OCI-LY1 (cell line): ENCODE results near the gene ZMYND10.

Experiments
- H2AFZ ChIP-seq: fragments of 200-600 bp; sonication (generic), shearing (Covaris generic); 2 replicates; pipeline ENCODE4 v1.6.0; 2014; ENCODE audit warnings: antibody characterized with exemption, mild to moderate bottlenecking, low read length
- H3F3A ChIP-seq: fragments of 200-600 bp; sonication (generic), shearing (Covaris generic); 2 replicates; pipeline ENCODE4 v1.6.0; 2014; ENCODE audit warnings: mild to moderate bottlenecking, antibody characterized with exemption, low read length, moderate library complexity; ENCODE audit not compliant: insufficient read depth
- H3K27ac ChIP-seq: fragments of 200-600 bp; sonication (generic); 2 replicates; pipeline ENCODE4 v1.5.1; 2014; ENCODE audit warnings: low read length, mixed run types, mild to moderate bottlenecking, low read depth; ENCODE audit not compliant: poor library complexity, severe bottlenecking
- H3K27me3 ChIP-seq: fragments of 200-600 bp; sonication (generic); 2 replicates; pipeline ENCODE4 v1.6.0; 2014; ENCODE audit warnings: antibody characterized with exemption, mild to moderate bottlenecking, low read length, moderate library complexity; ENCODE audit not compliant: insufficient read depth
- H3K36me3 ChIP-seq: fragments of 200-600 bp; sonication (generic); 2 replicates; pipeline ENCODE4 v1.6.1; 2014; ENCODE audit warnings: mild to moderate bottlenecking, antibody characterized with exemption, low read length, moderate library complexity, mixed read lengths; ENCODE audit not compliant: insufficient read depth
- H3K4me1 ChIP-seq: fragments of 200-600 bp; sonication (generic); 2 replicates; pipeline ENCODE4 v1.5.1; 2014; ENCODE audit warnings: mild to moderate bottlenecking, low read length, moderate library complexity; ENCODE audit not compliant: insufficient read depth, severe bottlenecking
- H3K4me2 ChIP-seq: fragments of 200-600 bp; sonication (generic), shearing (Covaris generic); 2 replicates; pipeline ENCODE4 v1.6.1; 2014; ENCODE audit warnings: low read length
- H3K4me3 ChIP-seq: fragments of 200-600 bp; sonication (generic); 2 replicates; pipeline ENCODE4 v1.5.1; 2014; ENCODE audit warnings: low read length, low read depth, mild to moderate bottlenecking, mixed read lengths; ENCODE audit not compliant: poor library complexity, severe bottlenecking
- H3K79me2 ChIP-seq: fragments of 200-600 bp; shearing (Covaris generic); 2 replicates; pipeline ENCODE4 v1.6.1; 2016; ENCODE audit warnings: mixed run types, low read length, mixed read lengths; ENCODE audit not compliant: insufficient read depth
- H3K9ac ChIP-seq: fragments of 200-600 bp; sonication (generic), shearing (Covaris generic); 2 replicates; pipeline ENCODE4 v1.6.1; 2014; ENCODE audit warnings: mild to moderate bottlenecking, low read length, mixed read lengths
- H3K9me2 ChIP-seq: fragments of 200-600 bp; sonication (generic), shearing (Covaris generic); 2 replicates; pipeline ENCODE4 v1.6.1; 2014; ENCODE audit warnings: low read depth, mild to moderate bottlenecking, low read length, mixed read lengths
- H3K9me3 ChIP-seq: fragments of 200-600 bp; shearing (Covaris generic); 2 replicates; pipeline ENCODE4 v1.6.1; 2014; ENCODE audit warnings: low read length, mixed read lengths
- H4K20me1 ChIP-seq: fragments of 200-600 bp; sonication (generic), shearing (Covaris generic); 2 replicates; pipeline ENCODE4 v1.6.0; 2016; ENCODE audit warnings: mild to moderate bottlenecking, low read length; ENCODE audit not compliant: insufficient read depth
- CTCF ChIP-seq: fragments of 200-600 bp; sonication (generic), shearing (Covaris generic); IDR thresholded peaks from 2 replicates; pipeline ENCODE4 v1.5.1; 2017; ENCODE audit warnings: mild to moderate bottlenecking, antibody characterized with exemption, low read length, moderate library complexity, mixed read lengths
- EZH2 ChIP-seq: fragments of 200-600 bp; sonication (generic), shearing (Covaris generic); IDR thresholded peaks from 2 replicates; pipeline ENCODE4 v1.8.0; 2017; ENCODE audit warnings: borderline replicate concordance, mixed run types, mild to moderate bottlenecking, antibody characterized with exemption, low read length, moderate library complexity, mixed read lengths

The ZMYND10 gene

GRCh38 chr3:50354186-50354764, 8.7 kb upstream of the ZMYND10 start:
- H3K9ac ChIP-seq, result no peak overlapping the region
- peaks cover 52% of the 10 kb centered on the region for H3K4me1 ChIP-seq
- H3K79me2 ChIP-seq, result no peaks in the 10 kb centered on the region

GRCh38 chr3:50353245-50354004, 7.9 kb upstream of the ZMYND10 start:
- Histone ChIP-seq H2AFZ (no peak overlapping the region), H3F3A (no peaks in the 10 kb centered on the region), H3K36me3 (peaks cover 38% of the 10 kb centered on the region; the same call in 1 of the 2 replicates), H3K9me2 (no peaks in the 10 kb centered on the region), H3K9me3 (no peaks in the 10 kb centered on the region), H3K4me1 (peaks cover 54% of the 10 kb centered on the region), H3K27me3 (no peaks in the 10 kb centered on the region), H4K20me1 (no peaks in the 10 kb centered on the region), H3K27ac (no peak overlapping the region), H3K79me2 (no peaks in the 10 kb centered on the region), H3K9ac (no peak overlapping the region), H3K4me2 (no peak overlapping the region), H3K4me3 (no peak overlapping the region)
- TF ChIP-seq CTCF, result no peak
- TF ChIP-seq EZH2, result no peak

More at GRCh38 chr3:50354186-50354764, 8.7 kb upstream of the ZMYND10 start:
- H3F3A ChIP-seq, result no peaks in the 10 kb centered on the region
- H2AFZ ChIP-seq, result no peak overlapping the region
- no peaks in the 10 kb centered on the region for H3K27me3 ChIP-seq
- H4K20me1 ChIP-seq, result no peaks in the 10 kb centered on the region
- no peaks in the 10 kb centered on the region for H3K9me2 ChIP-seq
- H3K4me3 ChIP-seq, result no peak overlapping the region
- no peak overlapping the region for H3K27ac ChIP-seq
- no peak for TF ChIP-seq EZH2
- TF ChIP-seq CTCF, result no peak
- peaks cover 32% of the 10 kb centered on the region; the same call in 1 of the 2 replicates for H3K36me3 ChIP-seq
- H3K9me3 ChIP-seq, result no peaks in the 10 kb centered on the region
- H3K4me2 ChIP-seq, result no peak overlapping the region

- no peaks in the 10 kb centered on the region for H3K27me3 ChIP-seq
- H3K4me3 ChIP-seq, result no peak overlapping the region
- H3K9me2 ChIP-seq, result no peaks in the 10 kb centered on the region
- H2AFZ ChIP-seq, result no peak overlapping the region
- peak; percentile 42; the same call in 1 of the 2 replicates for TF ChIP-seq CTCF
- TF ChIP-seq EZH2, result no peak
- no peaks in the 10 kb centered on the region for H3F3A ChIP-seq
- H3K27ac ChIP-seq, result no peak overlapping the region
- no peak overlapping the region for H3K4me2 ChIP-seq
- peaks cover 47% of the 10 kb centered on the region for H3K4me1 ChIP-seq
- H3K79me2 ChIP-seq, result no peaks in the 10 kb centered on the region
- no peak overlapping the region for H3K9ac ChIP-seq
- H3K9me3 ChIP-seq, result no peaks in the 10 kb centered on the region
- no peaks in the 10 kb centered on the region for H4K20me1 ChIP-seq
- peaks cover 45% of the 10 kb centered on the region; the same call in 1 of the 2 replicates for H3K36me3 ChIP-seq
These were observed 7.2 kb upstream of the ZMYND10 start for GRCh38 chr3:50352781-50353180.
